Sciatic nerve (tissue), 2 donors: ENCODE data around the gene ITPRIP. TPM values are rescaled to one million over a fixed set of nuclear protein-coding genes. Genes with fewer than 3 reads are reported as not detected.

Source experiments
- ATAC-seq: fragments of 200-7000 bp; cut with Tn5 transposase; one replicate; pipeline ENCODE4 v1.9.1; 2020; ENCODE audit warnings: mild to moderate bottlenecking, moderate library complexity
- DNase-seq: peaks from one replicate; pipeline ENCODE4 v3.0.0-alpha.2; 2020; ENCODE audit warnings: low spot score
- intact Hi-C: fragments of 100-400 bp; cut with DNase I; formaldehyde crosslinking; loops from one replicate; pipeline ENCODE4 v1.14.2; 2022
- total RNA-seq: library from RNA; stranded (reverse); fragmentation: NEBNext Ultra II Directional; extraction: Animal tissue kit (Norgen Biotek cat#: 25700); gene quantifications from one replicate; pipeline ENCODE4 v1.2.1, GENCODE V29; 2021
- donor health status: DM: no; HTN: no; CAD: no.
- donor health status: DM: no; HTN: no; CAD: no.

Gene ITPRIP
- total RNA-seq, 1 donor from 2014 or later, result 24.7 TPM

GRCh38 chr10:104299031-104299904 is 39.0 kb downstream of the ITPRIP start:
- ATAC-seq (peak; percentile 49), DNase-seq (no peak)
- intact Hi-C loops, result no loop called here

- no peak for DNase-seq
- intact Hi-C loops, result no loop called here
- no peak for ATAC-seq
Observed at GRCh38 chr10:104297697-104298660, 40.3 kb downstream of the ITPRIP start.

- DNase-seq (no peak), ATAC-seq (no peak)
- intact Hi-C loops, result no loop called here
Observed at GRCh38 chr10:104296687-104297436, 41.4 kb downstream of the ITPRIP start.

GRCh38 chr10:104293781-104294321 is 44.4 kb downstream of the ITPRIP start:
- no peak for DNase-seq
- ATAC-seq, result no peak
- intact Hi-C loops, result loop anchor here (5.0 kb wide), 1 partner anchor 58 kb away; the partner anchor contains the start of gene CFAP58

- no peak for ATAC-seq
- no peak for DNase-seq
- intact Hi-C loops, result loop anchor here (5.0 kb wide), 1 partner anchor 59 kb away; the partner anchor contains the start of gene CFAP58
Observed at GRCh38 chr10:104293011-104293410, 45.3 kb downstream of the ITPRIP start.

- ATAC-seq (peak; percentile 97), DNase-seq (peak; percentile 93)
- intact Hi-C loops, result loop anchor here (5.0 kb wide), 1 partner anchor 61 kb away; the partner anchor contains the start of gene CFAP58
Observed at GRCh38 chr10:104291439-104291951, 46.8 kb downstream of the ITPRIP start.

- DNase-seq (no peak), ATAC-seq (no peak)
- intact Hi-C loops, result no loop called here
Observed at GRCh38 chr10:104288355-104288754, 49.9 kb downstream of the ITPRIP start.

GRCh38 chr10:104286939-104287338 is 51.3 kb downstream of the ITPRIP start:
- intact Hi-C loops, result no loop called here
- DNase-seq (no peak), ATAC-seq (no peak)

GRCh38 chr10:104284846-104285245 is 53.4 kb downstream of the ITPRIP start:
- ATAC-seq (no peak), DNase-seq (no peak)
- intact Hi-C loops, result no loop called here

- ATAC-seq, result no peak
- intact Hi-C loops, result no loop called here
- no peak for DNase-seq
Observed at GRCh38 chr10:104281694-104282093, 56.6 kb downstream of the ITPRIP start.

- DNase-seq, result no peak
- intact Hi-C loops, result no loop called here
- no peak for ATAC-seq
Observed at GRCh38 chr10:104279550-104280259, 58.6 kb downstream of the ITPRIP start.

- intact Hi-C loops, result no loop called here
- no peak for DNase-seq
- no peak for ATAC-seq
Observed at GRCh38 chr10:104277785-104278184, 60.5 kb downstream of the ITPRIP start.

GRCh38 chr10:104276192-104276591 is 62.1 kb downstream of the ITPRIP start:
- ATAC-seq (no peak), DNase-seq (no peak)
- intact Hi-C loops, result no loop called here

GRCh38 chr10:104274762-104275721 is 63.2 kb downstream of the ITPRIP start:
- ATAC-seq (peak; percentile 60), DNase-seq (peak; percentile 61)
- intact Hi-C loops, result no loop called here

GRCh38 chr10:104273899-104274575 is 64.2 kb downstream of the ITPRIP start:
- intact Hi-C loops, result no loop called here
- ATAC-seq, result no peak
- no peak for DNase-seq

GRCh38 chr10:104273286-104273685 is 65.0 kb downstream of the ITPRIP start:
- ATAC-seq (no peak), DNase-seq (no peak)
- intact Hi-C loops, result no loop called here
